GM18517 (cell line): ENCODE data around the gene LRAT.

Experiments used
- ATAC-seq: cut with Tn5 transposase; IDR thresholded peaks from one replicate; pipeline ENCODE4 v1.9.1; 2021; ENCODE audit warnings: mild to moderate bottlenecking, moderate library complexity; ENCODE audit not compliant: unreplicated experiment

LRAT gene

GRCh38 chr4:154760895-154761294 lies 17.1 kb downstream of the LRAT start:
- no peak for ATAC-seq

- no peak for ATAC-seq
Measured at GRCh38 chr4:154778264-154778663, 34.5 kb downstream of the LRAT start.

- no peak for ATAC-seq
Measured at GRCh38 chr4:154779362-154779947, 35.7 kb downstream of the LRAT start.

GRCh38 chr4:154781126-154781982 lies 37.6 kb downstream of the LRAT start, which contains the start of gene RBM46:
TSS of gene RBM46 (plus strand) at chr4:154781272. CDS start at chr4:154796753, 15,481 bp downstream.
- no peak for ATAC-seq

- no peak for ATAC-seq
Measured at GRCh38 chr4:154781983-154782293, 38.1 kb downstream of the LRAT start.
